ENCODE results near the gene TMEM114. TPM values are rescaled to one million over a fixed set of nuclear protein-coding genes. Genes with fewer than 3 reads are reported as not detected.

Gene TMEM114
- total RNA-seq, 1 donor: not detected

DNA sequence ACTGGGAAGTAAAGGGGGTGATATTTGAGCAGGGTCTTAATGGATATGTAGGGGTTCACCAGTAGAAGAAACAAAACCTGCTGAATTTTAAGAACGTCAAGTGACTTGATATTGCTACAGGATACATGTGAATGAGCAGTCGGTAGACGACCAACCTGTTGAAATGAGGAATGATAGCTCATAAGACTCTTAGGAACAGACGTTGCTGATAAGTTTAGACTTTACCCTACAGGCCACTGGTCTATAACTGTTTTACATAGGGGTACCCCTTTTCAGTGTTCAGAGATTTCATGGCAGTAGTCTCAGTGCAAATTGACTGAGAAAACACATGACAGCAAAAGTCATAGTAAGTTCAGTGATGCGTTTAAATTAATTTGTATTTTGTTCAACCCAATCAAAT is 45.9 kb downstream of the TMEM114 start:
- no peak overlapping the region for H3K27ac ChIP-seq (ENCODE audit: low read depth, low read length)
- no peaks in the 10 kb centered on the region for H3K27me3 ChIP-seq (ENCODE audit: insufficient read depth, low read length)
- H3K4me1 ChIP-seq (ENCODE audit: insufficient read depth, low read length): no peaks in the 10 kb centered on the region
- H4K20me1 ChIP-seq (ENCODE audit: insufficient read depth, low read length): no peaks in the 10 kb centered on the region
- TF ChIP-seq, protein P1, sequence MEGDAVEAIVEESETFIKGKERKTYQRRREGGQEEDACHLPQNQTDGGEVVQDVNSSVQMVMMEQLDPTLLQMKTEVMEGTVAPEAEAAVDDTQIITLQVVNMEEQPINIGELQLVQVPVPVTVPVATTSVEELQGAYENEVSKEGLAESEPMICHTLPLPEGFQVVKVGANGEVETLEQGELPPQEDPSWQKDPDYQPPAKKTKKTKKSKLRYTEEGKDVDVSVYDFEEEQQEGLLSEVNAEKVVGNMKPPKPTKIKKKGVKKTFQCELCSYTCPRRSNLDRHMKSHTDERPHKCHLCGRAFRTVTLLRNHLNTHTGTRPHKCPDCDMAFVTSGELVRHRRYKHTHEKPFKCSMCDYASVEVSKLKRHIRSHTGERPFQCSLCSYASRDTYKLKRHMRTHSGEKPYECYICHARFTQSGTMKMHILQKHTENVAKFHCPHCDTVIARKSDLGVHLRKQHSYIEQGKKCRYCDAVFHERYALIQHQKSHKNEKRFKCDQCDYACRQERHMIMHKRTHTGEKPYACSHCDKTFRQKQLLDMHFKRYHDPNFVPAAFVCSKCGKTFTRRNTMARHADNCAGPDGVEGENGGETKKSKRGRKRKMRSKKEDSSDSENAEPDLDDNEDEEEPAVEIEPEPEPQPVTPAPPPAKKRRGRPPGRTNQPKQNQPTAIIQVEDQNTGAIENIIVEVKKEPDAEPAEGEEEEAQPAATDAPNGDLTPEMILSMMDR (IDR thresholded peaks at IDR 0.05; ENCODE audit: extremely low read depth, low read depth, low read length): no peak
- H2AFZ ChIP-seq (ENCODE audit: low read length): no peak overlapping the region
- H3K79me2 ChIP-seq (ENCODE audit: insufficient read depth, low read length): no peaks in the 10 kb centered on the region
- no peak overlapping the region for H3K4me3 ChIP-seq (ENCODE audit: insufficient read depth, low read length)
- no peak overlapping the region for H3K4me2 ChIP-seq (ENCODE audit: insufficient read depth, low read length)
- H3K36me3 ChIP-seq (ENCODE audit: insufficient read depth, low read length): no peaks in the 10 kb centered on the region
- no peaks in the 10 kb centered on the region for H3K9me3 ChIP-seq (ENCODE audit: low read depth, low read length)
- DNase-seq (ENCODE audit: insufficient read length, low spot score, missing footprints): no peak

- Histone ChIP-seq H4K20me1 (ENCODE audit: insufficient read depth, low read length) (no peaks in the 10 kb centered on the region), H3K4me3 (ENCODE audit: insufficient read depth, low read length) (no peak overlapping the region), H2AFZ (ENCODE audit: low read length) (no peak overlapping the region), H3K4me1 (ENCODE audit: insufficient read depth, low read length) (no peaks in the 10 kb centered on the region), H3K79me2 (ENCODE audit: insufficient read depth, low read length) (no peaks in the 10 kb centered on the region), H3K27me3 (ENCODE audit: insufficient read depth, low read length) (no peaks in the 10 kb centered on the region), H3K36me3 (ENCODE audit: insufficient read depth, low read length) (no peaks in the 10 kb centered on the region), H3K27ac (ENCODE audit: low read depth, low read length) (no peak overlapping the region), H3K9me3 (ENCODE audit: low read depth, low read length) (no peaks in the 10 kb centered on the region), H3K4me2 (ENCODE audit: insufficient read depth, low read length) (no peak overlapping the region)
- no peak for DNase-seq (ENCODE audit: insufficient read length, low spot score, missing footprints)
- TF ChIP-seq, protein P1 (IDR thresholded peaks at IDR 0.05; ENCODE audit: extremely low read depth, low read depth, low read length): no peak
These were observed 47.1 kb downstream of the TMEM114 start for GRCh38 chr16:8543258-8543657.

- Histone ChIP-seq H2AFZ (ENCODE audit: low read length) (no peak overlapping the region), H3K79me2 (ENCODE audit: insufficient read depth, low read length) (no peaks in the 10 kb centered on the region), H3K36me3 (ENCODE audit: insufficient read depth, low read length) (no peaks in the 10 kb centered on the region), H3K4me3 (ENCODE audit: insufficient read depth, low read length) (no peak overlapping the region), H3K4me1 (ENCODE audit: insufficient read depth, low read length) (no peaks in the 10 kb centered on the region), H3K9me3 (ENCODE audit: low read depth, low read length) (no peaks in the 10 kb centered on the region), H3K27me3 (ENCODE audit: insufficient read depth, low read length) (no peaks in the 10 kb centered on the region), H3K27ac (ENCODE audit: low read depth, low read length) (no peak overlapping the region), H4K20me1 (ENCODE audit: insufficient read depth, low read length) (no peaks in the 10 kb centered on the region), H3K4me2 (ENCODE audit: insufficient read depth, low read length) (no peak overlapping the region)
- DNase-seq (ENCODE audit: insufficient read length, low spot score, missing footprints): no peak
- TF ChIP-seq, protein P1 (IDR thresholded peaks at IDR 0.05; ENCODE audit: extremely low read depth, low read depth, low read length): no peak
These were observed 47.9 kb downstream of the TMEM114 start for GRCh38 chr16:8542393-8542792.

- H3K27ac ChIP-seq (ENCODE audit: low read depth, low read length): no peak overlapping the region
- no peak overlapping the region for H3K4me3 ChIP-seq (ENCODE audit: insufficient read depth, low read length)
- H3K4me2 ChIP-seq (ENCODE audit: insufficient read depth, low read length): no peak overlapping the region
- no peaks in the 10 kb centered on the region for H3K27me3 ChIP-seq (ENCODE audit: insufficient read depth, low read length)
- H2AFZ ChIP-seq (ENCODE audit: low read length): no peak overlapping the region
- TF ChIP-seq, protein P1 (IDR thresholded peaks at IDR 0.05; ENCODE audit: extremely low read depth, low read depth, low read length): no peak
- no peaks in the 10 kb centered on the region for H3K4me1 ChIP-seq (ENCODE audit: insufficient read depth, low read length)
- DNase-seq (ENCODE audit: insufficient read length, low spot score, missing footprints): no peak
- no peaks in the 10 kb centered on the region for H4K20me1 ChIP-seq (ENCODE audit: insufficient read depth, low read length)
- no peaks in the 10 kb centered on the region for H3K36me3 ChIP-seq (ENCODE audit: insufficient read depth, low read length)
- no peaks in the 10 kb centered on the region for H3K79me2 ChIP-seq (ENCODE audit: insufficient read depth, low read length)
- H3K9me3 ChIP-seq (ENCODE audit: low read depth, low read length): no peaks in the 10 kb centered on the region
These were observed 48.4 kb downstream of the TMEM114 start for GRCh38 chr16:8541868-8542267.

Measured in osteoblast (primary cell).